KMS-11 (cell line): ENCODE measurements around the gene TNFSF15.

Source experiments
- H2AFZ ChIP-seq: fragments of 200-600 bp; sonication (generic); 2 replicates; pipeline ENCODE4 v1.6.1; 2016; ENCODE audit warnings: antibody characterized with exemption, mixed run types, low read depth
- H3K27ac ChIP-seq: fragments of 200-600 bp; sonication (generic); 2 replicates; pipeline ENCODE4 v1.6.1; 2016; ENCODE audit warnings: mild to moderate bottlenecking, mixed run types
- H3K27me3 ChIP-seq: fragments of 200-600 bp; sonication (generic); 2 replicates; pipeline ENCODE4 v1.6.1; 2017; ENCODE audit warnings: mild to moderate bottlenecking, low read depth, mixed run types, moderate library complexity; ENCODE audit not compliant: insufficient read depth
- H3K36me3 ChIP-seq: fragments of 200-600 bp; sonication (generic); 2 replicates; pipeline ENCODE4 v1.6.1; 2017; ENCODE audit warnings: mild to moderate bottlenecking, mixed run types; ENCODE audit not compliant: insufficient read depth
- H3K4me1 ChIP-seq: fragments of 200-600 bp; sonication (generic); 2 replicates; pipeline ENCODE4 v1.6.1; 2016; ENCODE audit warnings: mild to moderate bottlenecking, low read depth, mixed run types; ENCODE audit not compliant: poor library complexity, severe bottlenecking
- H3K4me2 ChIP-seq: fragments of 200-600 bp; sonication (generic); 2 replicates; pipeline ENCODE4 v1.7.0; 2016; ENCODE audit warnings: mild to moderate bottlenecking, mixed run types
- H3K4me3 ChIP-seq: fragments of 200-600 bp; sonication (generic); IDR thresholded peaks from 2 replicates; pipeline ENCODE4 v1.6.1; 2017; ENCODE audit warnings: low read depth, low read length, mixed read lengths; ENCODE audit not compliant: insufficient read depth
- H3K79me2 ChIP-seq: fragments of 200-600 bp; sonication (generic); 2 replicates; pipeline ENCODE4 v1.6.1; 2016; ENCODE audit warnings: low read depth, mixed run types; ENCODE audit not compliant: insufficient read depth
- H3K9ac ChIP-seq: fragments of 200-600 bp; sonication (generic); 2 replicates; pipeline ENCODE4 v1.6.1; 2016; ENCODE audit warnings: mild to moderate bottlenecking, mixed run types
- H4K20me1 ChIP-seq: fragments of 200-600 bp; sonication (generic); 2 replicates; pipeline ENCODE4 v1.6.1; 2016; ENCODE audit warnings: mild to moderate bottlenecking, mixed run types; ENCODE audit not compliant: insufficient read depth
- CTCF ChIP-seq: fragments of 200-600 bp; sonication (generic); conservative IDR thresholded peaks from 2 replicates; pipeline ENCODE4 v1.6.1; 2017; ENCODE audit warnings: low read depth, mild to moderate bottlenecking, antibody characterized with exemption, low read length, moderate library complexity, mixed read lengths

The TNFSF15 gene

GRCh38 chr9:114784721-114785279 is 21.0 kb downstream of the TNFSF15 start:
- no peak for TF ChIP-seq CTCF
- no peaks in the 10 kb centered on the region for H4K20me1 ChIP-seq
- H3K27me3 ChIP-seq: no peaks in the 10 kb centered on the region
- H3K4me1 ChIP-seq: no peaks in the 10 kb centered on the region
- H3K9ac ChIP-seq: no peak overlapping the region
- no peaks in the 10 kb centered on the region for H3K79me2 ChIP-seq
- H2AFZ ChIP-seq: no peak overlapping the region
- no peak overlapping the region for H3K4me2 ChIP-seq
- H3K36me3 ChIP-seq: no peaks in the 10 kb centered on the region
- H3K27ac ChIP-seq: no peak overlapping the region
- no peak overlapping the region for H3K4me3 ChIP-seq

- Histone ChIP-seq H3K4me1 (no peaks in the 10 kb centered on the region), H3K4me3 (no peak overlapping the region), H2AFZ (no peak overlapping the region), H3K36me3 (no peaks in the 10 kb centered on the region), H4K20me1 (no peaks in the 10 kb centered on the region), H3K79me2 (no peaks in the 10 kb centered on the region), H3K27me3 (no peaks in the 10 kb centered on the region), H3K9ac (no peak overlapping the region), H3K27ac (no peak overlapping the region), H3K4me2 (no peak overlapping the region)
- TF ChIP-seq CTCF: no peak
Observed at GRCh38 chr9:114782586-114782985, 23.3 kb downstream of the TNFSF15 start.

GRCh38 chr9:114779352-114779845 is 26.4 kb downstream of the TNFSF15 start:
- H3K9ac ChIP-seq: no peak overlapping the region
- H3K4me1 ChIP-seq: peaks cover 11% of the 10 kb centered on the region
- no peaks in the 10 kb centered on the region for H3K27me3 ChIP-seq
- no peak overlapping the region for H3K4me2 ChIP-seq
- no peak for TF ChIP-seq CTCF
- no peaks in the 10 kb centered on the region for H3K36me3 ChIP-seq
- no peak overlapping the region for H3K27ac ChIP-seq
- H3K4me3 ChIP-seq: no peak overlapping the region
- no peak overlapping the region for H2AFZ ChIP-seq
- H3K79me2 ChIP-seq: no peaks in the 10 kb centered on the region
- no peaks in the 10 kb centered on the region for H4K20me1 ChIP-seq

- Histone ChIP-seq H3K4me2 (no peak overlapping the region), H3K36me3 (no peaks in the 10 kb centered on the region), H3K27me3 (no peaks in the 10 kb centered on the region), H2AFZ (no peak overlapping the region), H3K4me3 (no peak overlapping the region), H3K27ac (no peak overlapping the region), H4K20me1 (no peaks in the 10 kb centered on the region), H3K9ac (no peak overlapping the region), H3K79me2 (no peaks in the 10 kb centered on the region), H3K4me1 (peaks cover 19% of the 10 kb centered on the region)
- TF ChIP-seq CTCF: no peak
Observed at GRCh38 chr9:114777821-114778609, 27.8 kb downstream of the TNFSF15 start.
